Activated naive CD4-positive, alpha-beta T cell treated with anti-CD3 and anti-CD28 coated beads, Interleukin-2, amount 10 ng/mL, durations not matched to agents 7 days and 5 days (primary cell): ENCODE results near the gene FLNA.

ENCODE experiments used
- CTCF ChIA-PET: fragments of 350-600 bp; sonication (Branson Sonifier 250); formaldehyde crosslinking; loops from one replicate; lab custom pipeline; 2021; ENCODE audit warnings: antibody characterized with exemption; lab: Charles Lee
- DNase-seq: peaks from one replicate; pipeline ENCODE4 v3.0.0-alpha.2; 2020
- H3K27ac Mint-ChIP-seq: one replicate; pipeline ENCODE4 v1.8.0; 2021; ENCODE audit warnings: mild to moderate bottlenecking, moderate library complexity, mixed read lengths
- H3K27me3 Mint-ChIP-seq: one replicate; pipeline ENCODE4 v1.8.0; 2021; ENCODE audit warnings: mild to moderate bottlenecking, mixed read lengths
- H3K36me3 Mint-ChIP-seq: one replicate; pipeline ENCODE4 v1.8.0; 2021; ENCODE audit warnings: mixed read lengths
- H3K4me1 Mint-ChIP-seq: one replicate; pipeline ENCODE4 v1.8.0; 2021; ENCODE audit warnings: mixed read lengths
- H3K4me3 Mint-ChIP-seq: one replicate; pipeline ENCODE4 v1.8.0; 2021; ENCODE audit warnings: mild to moderate bottlenecking, moderate library complexity, mixed read lengths
- H3K9me3 Mint-ChIP-seq: one replicate; pipeline ENCODE4 v1.8.0; 2021; ENCODE audit warnings: mixed read lengths

The FLNA gene

GRCh38 chrX:154363706-154364439 lies 10.6 kb downstream of the FLNA start:
- Mint-ChIP-seq H3K9me3 (no peaks in the 10 kb centered on the region), H3K4me1 (peaks cover 26% of the 10 kb centered on the region), H3K4me3 (no peak overlapping the region), H3K27me3 (no peaks in the 10 kb centered on the region), H3K27ac (no peak overlapping the region), H3K36me3 (peaks cover 18% of the 10 kb centered on the region)
- DNase-seq: no peak
- CTCF ChIA-PET: interaction anchor here (1.1 to 1.6 kb wide), 2 partner anchors 8 to 10 kb away, joined by 3 read pairs; no protein-coding TSS in a partner anchor

GRCh38 chrX:154362085-154362742 lies 12.2 kb downstream of the FLNA start:
- no peak overlapping the region for H3K27ac Mint-ChIP-seq
- H3K9me3 Mint-ChIP-seq: no peaks in the 10 kb centered on the region
- H3K4me3 Mint-ChIP-seq: no peak overlapping the region
- DNase-seq: no peak
- H3K27me3 Mint-ChIP-seq: no peaks in the 10 kb centered on the region
- peaks cover 27% of the 10 kb centered on the region for H3K4me1 Mint-ChIP-seq
- CTCF ChIA-PET: interaction anchor here (1.1 to 1.6 kb wide), 2 partner anchors 10 to 11 kb away, joined by 3 read pairs; no protein-coding TSS in a partner anchor
- H3K36me3 Mint-ChIP-seq: peaks cover 20% of the 10 kb centered on the region

GRCh38 chrX:154360155-154360713 lies 14.2 kb downstream of the FLNA start:
- no peak overlapping the region for H3K27ac Mint-ChIP-seq
- H3K4me3 Mint-ChIP-seq: no peak overlapping the region
- no peak for DNase-seq
- H3K4me1 Mint-ChIP-seq: peaks cover 31% of the 10 kb centered on the region
- peaks cover 22% of the 10 kb centered on the region for H3K36me3 Mint-ChIP-seq
- CTCF ChIA-PET: no interaction called here
- H3K27me3 Mint-ChIP-seq: no peaks in the 10 kb centered on the region
- no peaks in the 10 kb centered on the region for H3K9me3 Mint-ChIP-seq

GRCh38 chrX:154359362-154360154 lies 14.9 kb downstream of the FLNA start:
- CTCF ChIA-PET: no interaction called here
- peaks cover 19% of the 10 kb centered on the region for H3K36me3 Mint-ChIP-seq
- DNase-seq: no peak
- H3K27ac Mint-ChIP-seq: no peak overlapping the region
- peaks cover 31% of the 10 kb centered on the region for H3K4me1 Mint-ChIP-seq
- no peak overlapping the region for H3K4me3 Mint-ChIP-seq
- no peaks in the 10 kb centered on the region for H3K27me3 Mint-ChIP-seq
- H3K9me3 Mint-ChIP-seq: no peaks in the 10 kb centered on the region

GRCh38 chrX:154358829-154359228 lies 15.6 kb downstream of the FLNA start:
- no peak overlapping the region for H3K27ac Mint-ChIP-seq
- no peak overlapping the region for H3K4me3 Mint-ChIP-seq
- H3K4me1 Mint-ChIP-seq: peaks cover 36% of the 10 kb centered on the region
- peaks cover 19% of the 10 kb centered on the region for H3K36me3 Mint-ChIP-seq
- no peak for DNase-seq
- no peaks in the 10 kb centered on the region for H3K27me3 Mint-ChIP-seq
- CTCF ChIA-PET: no interaction called here
- no peaks in the 10 kb centered on the region for H3K9me3 Mint-ChIP-seq

- CTCF ChIA-PET: no interaction called here
- no peaks in the 10 kb centered on the region for H3K27me3 Mint-ChIP-seq
- H3K27ac Mint-ChIP-seq: peak overlapping the region; percentile 45
- H3K9me3 Mint-ChIP-seq: no peaks in the 10 kb centered on the region
- H3K4me1 Mint-ChIP-seq: peaks cover 42% of the 10 kb centered on the region
- H3K36me3 Mint-ChIP-seq: peaks cover 24% of the 10 kb centered on the region
- no peak for DNase-seq
- no peak overlapping the region for H3K4me3 Mint-ChIP-seq
These were observed 16.4 kb downstream of the FLNA start for GRCh38 chrX:154358011-154358410.

- no peak overlapping the region for H3K4me3 Mint-ChIP-seq
- no peak for DNase-seq
- no peaks in the 10 kb centered on the region for H3K27me3 Mint-ChIP-seq
- no peaks in the 10 kb centered on the region for H3K9me3 Mint-ChIP-seq
- H3K4me1 Mint-ChIP-seq: peaks cover 46% of the 10 kb centered on the region
- no peak overlapping the region for H3K27ac Mint-ChIP-seq
- H3K36me3 Mint-ChIP-seq: peaks cover 21% of the 10 kb centered on the region
- CTCF ChIA-PET: no interaction called here
These were observed 17.2 kb downstream of the FLNA start for GRCh38 chrX:154357205-154357604.

- CTCF ChIA-PET: no interaction called here
- Mint-ChIP-seq H3K27me3 (no peaks in the 10 kb centered on the region), H3K4me3 (no peak overlapping the region), H3K27ac (no peak overlapping the region), H3K9me3 (no peaks in the 10 kb centered on the region), H3K36me3 (peaks cover 23% of the 10 kb centered on the region), H3K4me1 (peaks cover 52% of the 10 kb centered on the region)
- no peak for DNase-seq
These were observed 17.8 kb downstream of the FLNA start for GRCh38 chrX:154356596-154356995.

- CTCF ChIA-PET: no interaction called here
- H3K36me3 Mint-ChIP-seq: peaks cover 25% of the 10 kb centered on the region
- no peak overlapping the region for H3K4me3 Mint-ChIP-seq
- H3K9me3 Mint-ChIP-seq: no peaks in the 10 kb centered on the region
- H3K27me3 Mint-ChIP-seq: no peaks in the 10 kb centered on the region
- peak overlapping the region; percentile 64 for H3K27ac Mint-ChIP-seq
- peaks cover 60% of the 10 kb centered on the region for H3K4me1 Mint-ChIP-seq
- peak; percentile 11 for DNase-seq
These were observed 18.7 kb downstream of the FLNA start for GRCh38 chrX:154355776-154356140.

- H3K4me1 Mint-ChIP-seq: peaks cover 65% of the 10 kb centered on the region
These were observed 19.2 kb downstream of the FLNA start for GRCh38 chrX:154355094-154355775.

GRCh38 chrX:154354516-154354915 lies 19.9 kb downstream of the FLNA start:
- peaks cover 26% of the 10 kb centered on the region for H3K36me3 Mint-ChIP-seq
- no peaks in the 10 kb centered on the region for H3K27me3 Mint-ChIP-seq
- no peak overlapping the region for H3K4me3 Mint-ChIP-seq
- CTCF ChIA-PET: no interaction called here
- H3K27ac Mint-ChIP-seq: no peak overlapping the region
- no peak for DNase-seq
- no peaks in the 10 kb centered on the region for H3K9me3 Mint-ChIP-seq
- H3K4me1 Mint-ChIP-seq: peaks cover 73% of the 10 kb centered on the region

More at GRCh38 chrX:154355094-154355775, 19.2 kb downstream of the FLNA start:
- no peak overlapping the region for H3K4me3 Mint-ChIP-seq
- no peak overlapping the region for H3K27ac Mint-ChIP-seq
- peaks cover 25% of the 10 kb centered on the region for H3K36me3 Mint-ChIP-seq
- no peaks in the 10 kb centered on the region for H3K27me3 Mint-ChIP-seq
- H3K9me3 Mint-ChIP-seq: no peaks in the 10 kb centered on the region
- DNase-seq: no peak
- CTCF ChIA-PET: no interaction called here

GRCh38 chrX:154354013-154354412 lies 20.4 kb downstream of the FLNA start:
- H3K4me1 Mint-ChIP-seq: peaks cover 74% of the 10 kb centered on the region
- no peaks in the 10 kb centered on the region for H3K9me3 Mint-ChIP-seq
- no peaks in the 10 kb centered on the region for H3K27me3 Mint-ChIP-seq
- CTCF ChIA-PET: no interaction called here
- no peak for DNase-seq
- H3K4me3 Mint-ChIP-seq: no peak overlapping the region
- no peak overlapping the region for H3K27ac Mint-ChIP-seq
- H3K36me3 Mint-ChIP-seq: peaks cover 27% of the 10 kb centered on the region

- Mint-ChIP-seq H3K9me3 (no peaks in the 10 kb centered on the region), H3K4me1 (peaks cover 71% of the 10 kb centered on the region), H3K27ac (peak overlapping the region; percentile 65), H3K36me3 (peaks cover 24% of the 10 kb centered on the region), H3K4me3 (no peak overlapping the region), H3K27me3 (no peaks in the 10 kb centered on the region)
- CTCF ChIA-PET: no interaction called here
- no peak for DNase-seq
These were observed 21.1 kb downstream of the FLNA start for GRCh38 chrX:154353172-154353843.
